Measurements from ENCODE around the gene MATN3.

The MATN3 gene

DNA sequence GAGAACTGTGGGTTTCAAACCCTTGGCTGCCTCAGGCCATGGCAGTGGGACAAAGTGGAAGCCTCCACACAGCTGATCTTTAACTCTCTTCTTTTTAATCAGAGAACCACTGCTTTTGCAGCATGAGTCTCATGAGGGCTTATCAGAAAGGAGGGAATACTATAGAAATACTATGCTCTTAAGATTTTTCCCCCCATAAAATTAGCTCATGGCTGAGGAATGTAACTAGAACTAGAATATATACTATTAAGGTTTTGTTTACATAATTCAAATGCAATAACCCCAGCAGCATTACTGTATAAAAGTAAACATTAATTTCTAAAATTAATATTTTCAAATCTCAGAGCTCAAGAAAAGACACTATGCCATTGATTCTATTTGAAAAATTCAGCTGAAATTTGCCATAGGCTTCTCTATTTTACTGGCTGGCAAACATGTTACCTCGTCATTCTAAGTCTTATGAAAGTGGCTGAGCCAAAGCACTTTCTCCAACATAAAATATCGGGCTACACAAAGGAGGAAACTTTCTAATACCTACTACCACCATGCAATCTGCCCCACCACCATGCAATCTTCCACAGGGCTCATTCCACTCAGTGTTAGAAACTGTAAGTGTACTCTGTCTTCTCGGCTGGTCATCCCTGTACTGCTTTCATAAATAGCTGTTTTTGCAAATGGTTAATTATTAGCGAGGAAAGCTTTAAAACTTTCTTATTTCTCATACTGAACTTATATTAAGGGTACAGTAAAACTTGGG is 65.1 kb downstream of the MATN3 start:
- Histone ChIP-seq H3K4me1 (ENCODE audit: low read length) (no peaks in the 10 kb centered on the region), H3K27me3 (ENCODE audit: low read depth, low read length) (no peaks in the 10 kb centered on the region), H3K9me3 (ENCODE audit: insufficient read depth, low read length) (no peaks in the 10 kb centered on the region), H4K20me1 (ENCODE audit: insufficient read depth, low read length) (no peaks in the 10 kb centered on the region), H3K4me3 (ENCODE audit: low read length) (no peak overlapping the region), H3K27ac (ENCODE audit: low read length) (no peak overlapping the region), H3K9ac (ENCODE audit: low read length) (no peak overlapping the region), H3K79me2 (ENCODE audit: low read length) (no peaks in the 10 kb centered on the region), H3K36me3 (replicated peaks; ENCODE audit: low read depth, low read length) (no peaks in the 10 kb centered on the region), H3K4me2 (ENCODE audit: low read length) (no peak overlapping the region), H2AFZ (ENCODE audit: low read depth, low read length) (no peak overlapping the region)
- TF ChIP-seq, protein P1, sequence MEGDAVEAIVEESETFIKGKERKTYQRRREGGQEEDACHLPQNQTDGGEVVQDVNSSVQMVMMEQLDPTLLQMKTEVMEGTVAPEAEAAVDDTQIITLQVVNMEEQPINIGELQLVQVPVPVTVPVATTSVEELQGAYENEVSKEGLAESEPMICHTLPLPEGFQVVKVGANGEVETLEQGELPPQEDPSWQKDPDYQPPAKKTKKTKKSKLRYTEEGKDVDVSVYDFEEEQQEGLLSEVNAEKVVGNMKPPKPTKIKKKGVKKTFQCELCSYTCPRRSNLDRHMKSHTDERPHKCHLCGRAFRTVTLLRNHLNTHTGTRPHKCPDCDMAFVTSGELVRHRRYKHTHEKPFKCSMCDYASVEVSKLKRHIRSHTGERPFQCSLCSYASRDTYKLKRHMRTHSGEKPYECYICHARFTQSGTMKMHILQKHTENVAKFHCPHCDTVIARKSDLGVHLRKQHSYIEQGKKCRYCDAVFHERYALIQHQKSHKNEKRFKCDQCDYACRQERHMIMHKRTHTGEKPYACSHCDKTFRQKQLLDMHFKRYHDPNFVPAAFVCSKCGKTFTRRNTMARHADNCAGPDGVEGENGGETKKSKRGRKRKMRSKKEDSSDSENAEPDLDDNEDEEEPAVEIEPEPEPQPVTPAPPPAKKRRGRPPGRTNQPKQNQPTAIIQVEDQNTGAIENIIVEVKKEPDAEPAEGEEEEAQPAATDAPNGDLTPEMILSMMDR (IDR thresholded peaks at IDR 0.05; ENCODE audit: low read depth, low read length) = no peak
- TF ChIP-seq EZH2phosphoT487 (IDR thresholded peaks at IDR 0.05; ENCODE audit: low read depth) = no peak

DNA sequence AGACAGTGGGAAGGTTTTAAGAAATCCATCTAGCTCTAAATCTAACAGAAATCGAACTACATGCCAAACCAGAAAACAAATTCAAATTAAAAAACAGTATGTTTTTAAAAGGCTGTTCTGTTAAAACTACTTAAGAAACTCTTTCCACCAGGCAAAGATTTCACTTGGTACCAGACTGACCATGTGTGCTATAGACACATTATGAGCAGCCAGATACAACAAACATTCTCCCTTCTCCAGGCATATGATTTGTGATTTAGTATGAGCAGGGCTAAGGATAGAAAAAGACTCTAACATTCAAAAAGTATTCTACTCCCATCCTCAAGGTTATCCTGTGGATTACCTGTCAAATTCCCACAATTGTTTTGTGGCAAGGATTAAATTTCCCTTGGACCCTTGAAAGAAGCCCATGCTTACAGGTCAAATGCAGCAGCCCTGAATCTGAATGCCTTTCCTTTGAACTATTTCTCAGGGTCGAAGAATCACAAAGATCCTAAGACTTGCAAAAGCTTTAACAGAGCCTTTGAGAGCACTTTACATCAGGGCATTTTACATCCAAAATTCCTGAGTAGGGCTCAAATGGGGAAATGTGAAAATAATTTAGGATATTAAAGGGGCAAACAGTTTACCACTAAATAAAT is 68.1 kb downstream of the MATN3 start:
- Histone ChIP-seq H3K79me2 (ENCODE audit: low read length) (no peaks in the 10 kb centered on the region), H4K20me1 (ENCODE audit: insufficient read depth, low read length) (no peaks in the 10 kb centered on the region), H3K27me3 (ENCODE audit: low read depth, low read length) (no peaks in the 10 kb centered on the region), H3K4me2 (ENCODE audit: low read length) (no peak overlapping the region), H2AFZ (ENCODE audit: low read depth, low read length) (no peak overlapping the region), H3K27ac (ENCODE audit: low read length) (no peak overlapping the region), H3K4me3 (ENCODE audit: low read length) (no peak overlapping the region), H3K9ac (ENCODE audit: low read length) (no peak overlapping the region), H3K9me3 (ENCODE audit: insufficient read depth, low read length) (no peaks in the 10 kb centered on the region), H3K4me1 (ENCODE audit: low read length) (no peaks in the 10 kb centered on the region), H3K36me3 (replicated peaks; ENCODE audit: low read depth, low read length) (no peaks in the 10 kb centered on the region)
- TF ChIP-seq, protein P1 (IDR thresholded peaks at IDR 0.05; ENCODE audit: low read depth, low read length) = no peak
- no peak for TF ChIP-seq EZH2phosphoT487 (IDR thresholded peaks at IDR 0.05; ENCODE audit: low read depth)

GRCh38 chr2:19943189-19943588 is 69.3 kb downstream of the MATN3 start:
- no peaks in the 10 kb centered on the region for H4K20me1 ChIP-seq (ENCODE audit: insufficient read depth, low read length)
- peaks cover 6% of the 10 kb centered on the region for H3K4me1 ChIP-seq (ENCODE audit: low read length)
- TF ChIP-seq, protein P1 (IDR thresholded peaks at IDR 0.05; ENCODE audit: low read depth, low read length) = no peak
- TF ChIP-seq EZH2phosphoT487 (IDR thresholded peaks at IDR 0.05; ENCODE audit: low read depth) = no peak
- no peak overlapping the region for H3K9ac ChIP-seq (ENCODE audit: low read length)
- H3K79me2 ChIP-seq (ENCODE audit: low read length) = no peaks in the 10 kb centered on the region
- H3K4me3 ChIP-seq (ENCODE audit: low read length) = no peak overlapping the region
- no peak overlapping the region for H2AFZ ChIP-seq (ENCODE audit: low read depth, low read length)
- no peak overlapping the region for H3K27ac ChIP-seq (ENCODE audit: low read length)
- H3K9me3 ChIP-seq (ENCODE audit: insufficient read depth, low read length) = no peaks in the 10 kb centered on the region
- no peaks in the 10 kb centered on the region for H3K36me3 ChIP-seq (replicated peaks; ENCODE audit: low read depth, low read length)
- no peak overlapping the region for H3K4me2 ChIP-seq (ENCODE audit: low read length)
- H3K27me3 ChIP-seq (ENCODE audit: low read depth, low read length) = no peaks in the 10 kb centered on the region

- Histone ChIP-seq H3K4me3 (ENCODE audit: low read length) (no peak overlapping the region), H3K27me3 (ENCODE audit: low read depth, low read length) (no peaks in the 10 kb centered on the region), H2AFZ (ENCODE audit: low read depth, low read length) (no peak overlapping the region), H3K36me3 (replicated peaks; ENCODE audit: low read depth, low read length) (peaks cover 4% of the 10 kb centered on the region), H4K20me1 (ENCODE audit: insufficient read depth, low read length) (no peaks in the 10 kb centered on the region), H3K27ac (ENCODE audit: low read length) (no peak overlapping the region), H3K9ac (ENCODE audit: low read length) (no peak overlapping the region), H3K79me2 (ENCODE audit: low read length) (no peaks in the 10 kb centered on the region), H3K4me1 (ENCODE audit: low read length) (peaks cover 9% of the 10 kb centered on the region), H3K4me2 (ENCODE audit: low read length) (no peak overlapping the region), H3K9me3 (ENCODE audit: insufficient read depth, low read length) (no peaks in the 10 kb centered on the region)
- TF ChIP-seq, protein P1 (IDR thresholded peaks at IDR 0.05; ENCODE audit: low read depth, low read length) = no peak
- no peak for TF ChIP-seq EZH2phosphoT487 (IDR thresholded peaks at IDR 0.05; ENCODE audit: low read depth)
Measured at GRCh38 chr2:19942199-19942598, 70.3 kb downstream of the MATN3 start.

All from OCI-LY3 (cell line).